Measurements from ENCODE around the gene SH3RF1.

DNA sequence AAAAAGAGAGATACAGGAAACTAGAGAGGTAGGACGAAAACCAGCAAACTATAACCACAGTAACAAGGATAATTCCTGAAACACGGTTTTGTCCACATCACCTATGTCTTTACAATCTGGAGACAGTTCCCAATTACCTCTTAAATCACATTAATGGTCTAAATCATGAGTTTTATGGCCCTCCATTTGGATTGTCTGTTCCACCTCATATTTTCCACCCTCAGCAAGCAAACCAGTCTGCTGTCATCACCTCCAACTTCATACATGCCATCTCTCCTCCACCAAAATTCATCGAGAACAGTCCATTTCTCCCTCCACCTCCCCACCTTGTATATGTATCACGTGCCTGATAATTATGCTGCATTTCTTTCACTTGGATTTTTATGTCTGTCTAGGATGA lies 107.3 kb downstream of the SH3RF1 start:
- TF ChIP-seq, protein P1, sequence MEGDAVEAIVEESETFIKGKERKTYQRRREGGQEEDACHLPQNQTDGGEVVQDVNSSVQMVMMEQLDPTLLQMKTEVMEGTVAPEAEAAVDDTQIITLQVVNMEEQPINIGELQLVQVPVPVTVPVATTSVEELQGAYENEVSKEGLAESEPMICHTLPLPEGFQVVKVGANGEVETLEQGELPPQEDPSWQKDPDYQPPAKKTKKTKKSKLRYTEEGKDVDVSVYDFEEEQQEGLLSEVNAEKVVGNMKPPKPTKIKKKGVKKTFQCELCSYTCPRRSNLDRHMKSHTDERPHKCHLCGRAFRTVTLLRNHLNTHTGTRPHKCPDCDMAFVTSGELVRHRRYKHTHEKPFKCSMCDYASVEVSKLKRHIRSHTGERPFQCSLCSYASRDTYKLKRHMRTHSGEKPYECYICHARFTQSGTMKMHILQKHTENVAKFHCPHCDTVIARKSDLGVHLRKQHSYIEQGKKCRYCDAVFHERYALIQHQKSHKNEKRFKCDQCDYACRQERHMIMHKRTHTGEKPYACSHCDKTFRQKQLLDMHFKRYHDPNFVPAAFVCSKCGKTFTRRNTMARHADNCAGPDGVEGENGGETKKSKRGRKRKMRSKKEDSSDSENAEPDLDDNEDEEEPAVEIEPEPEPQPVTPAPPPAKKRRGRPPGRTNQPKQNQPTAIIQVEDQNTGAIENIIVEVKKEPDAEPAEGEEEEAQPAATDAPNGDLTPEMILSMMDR (conservative IDR thresholded peaks at IDR 0.05 in 1 of 2, IDR thresholded peaks at IDR 0.05 in 1 of 2; ENCODE audit: extremely low read depth in 1 of 2, insufficient read depth in 1 of 2, low read depth in 1 of 2, low read length in 2 of 2): no peak
- TF ChIP-seq EZH2 (IDR thresholded peaks at IDR 0.05; ENCODE audit: borderline replicate concordance, low read length): no peak
